Epithelial cell of proximal tubule (primary cell): ENCODE measurements around the gene CAMTA1. TPM values are rescaled to one million over a fixed set of nuclear protein-coding genes. Genes with fewer than 3 reads are reported as not detected.
"Not testable (repeated sequence)": the region's sequence is repeated elsewhere in the genome, so short reads cannot be mapped to it uniquely, and the experiment has no call there.

ENCODE experiments used
- DNase-seq: peaks from one replicate; pipeline ENCODE4 v3.0.0-alpha.2; 2011; ENCODE audit warnings: low read depth
- H3K4me3 ChIP-seq: 2 replicates; pipeline ENCODE4 v1.5.1; 2011; ENCODE audit warnings: low read depth, mild to moderate bottlenecking, low read length
- CTCF ChIP-seq: conservative IDR thresholded peaks from 2 replicates; pipeline ENCODE4 v1.5.1; 2012; ENCODE audit warnings: low read depth, mild to moderate bottlenecking, low read length
- total RNA-seq: library from RNA; depleted of rRNA; stranded (reverse); fragments of >200 nt; gene quantifications from 2 replicates; pipeline ENCODE4 v1.2.3, GENCODE V29; 2015

CAMTA1 gene
- total RNA-seq, 1 donor from 2014 or later: 79.2 TPM

GRCh38 chr1:7783826-7784491 is 998.7 kb downstream of the CAMTA1 start, which contains the start of gene PER3:
Gene PER3, plus strand, starts transcription at chr1:7784291. Its CDS starts 587 bp downstream, at chr1:7784878.
- no peak for TF ChIP-seq CTCF
- DNase-seq: peak; percentile 31
- H3K4me3 ChIP-seq: peak within 1 kb of the TSS; percentile 67

DNA sequence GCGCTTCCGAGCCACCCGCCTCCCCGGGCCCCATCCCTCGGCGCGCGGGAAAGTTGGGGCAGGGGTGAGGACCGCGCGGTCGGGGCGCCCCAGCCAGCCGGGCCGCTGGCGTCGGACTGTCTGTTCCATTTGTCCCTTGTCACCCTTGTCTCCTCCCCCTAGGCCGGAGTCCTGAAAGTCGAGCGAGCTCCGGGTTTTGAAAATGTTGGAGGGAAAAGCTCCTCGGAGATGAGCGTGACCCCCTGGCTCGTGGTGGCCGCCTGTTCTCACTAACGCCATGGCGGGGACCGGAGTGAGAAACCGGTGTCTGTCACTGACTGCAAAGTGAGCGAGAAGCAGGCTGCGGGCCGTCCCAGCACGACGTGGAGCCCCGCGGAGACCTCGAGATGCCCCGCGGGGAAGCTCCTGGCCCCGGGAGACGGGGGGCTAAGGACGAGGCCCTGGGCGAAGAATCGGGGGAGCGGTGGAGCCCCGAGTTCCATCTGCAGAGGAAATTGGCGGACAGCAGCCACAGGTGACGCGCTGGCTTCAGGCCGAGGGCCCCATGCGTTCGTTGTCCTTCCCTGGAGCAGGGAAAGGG is 999.3 kb downstream of the CAMTA1 start:
- H3K4me3 ChIP-seq: peak overlapping the region; percentile 67
- TF ChIP-seq CTCF: no peak
- no peak for DNase-seq

DNA sequence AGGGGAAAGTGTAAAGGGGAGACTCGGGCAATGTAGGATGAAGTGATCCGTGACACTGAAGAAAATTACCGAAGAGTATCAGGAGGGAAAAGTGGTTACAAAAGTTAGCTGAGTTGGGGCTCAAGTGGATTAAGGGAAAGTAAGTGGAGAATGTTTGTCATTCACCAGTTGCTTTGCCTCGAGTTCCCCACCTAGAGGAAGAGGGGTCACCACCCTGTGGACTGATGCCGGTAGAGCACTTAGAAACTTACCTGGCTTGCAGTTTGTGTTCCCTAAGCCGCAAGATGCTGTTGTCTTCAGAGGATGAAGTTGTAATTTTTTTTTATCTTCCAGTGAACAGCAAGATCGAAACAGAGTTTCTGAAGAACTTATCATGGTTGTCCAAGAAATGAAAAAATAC is 999.9 kb downstream of the CAMTA1 start:
- TF ChIP-seq CTCF: peak; percentile 14

GRCh38 chr1:7786795-7787194 is 1001.5 kb downstream of the CAMTA1 start:
- TF ChIP-seq CTCF: no peak
- no peak for DNase-seq
- H3K4me3 ChIP-seq: no peak overlapping the region

More for the DNA sequence above, 999.9 kb downstream of the CAMTA1 start:
- peak overlapping the region; percentile 67 for H3K4me3 ChIP-seq
- no peak for DNase-seq

DNA sequence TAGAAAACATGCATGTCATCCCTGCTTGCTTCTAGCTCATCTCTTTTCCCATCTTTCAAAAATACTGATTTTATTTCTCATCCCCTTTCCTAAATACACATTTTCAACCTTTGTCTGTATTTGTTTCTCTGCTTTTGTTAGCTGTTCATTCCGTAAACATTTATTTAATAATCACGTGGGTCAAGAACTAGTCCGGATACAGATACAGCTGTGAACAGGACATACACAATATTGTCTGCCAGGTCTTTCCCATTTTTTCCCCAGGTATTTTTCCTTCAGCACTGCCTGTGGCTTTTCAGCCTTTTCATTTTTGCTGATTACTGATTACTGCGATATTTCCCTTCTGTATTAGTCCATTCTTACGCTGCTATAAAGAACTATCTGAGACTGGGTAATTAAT is 1004.6 kb downstream of the CAMTA1 start:
- no peak for TF ChIP-seq CTCF
- no peak overlapping the region for H3K4me3 ChIP-seq
- DNase-seq: no peak

GRCh38 chr1:7791027-7791426 is 1005.8 kb downstream of the CAMTA1 start:
- DNase-seq, H3K4me3 ChIP-seq: not testable (repeated sequence)

- DNase-seq: no peak
- no peak overlapping the region for H3K4me3 ChIP-seq
- no peak for TF ChIP-seq CTCF
These were observed 1010.2 kb downstream of the CAMTA1 start for GRCh38 chr1:7795406-7795805.
